K562 (cell line): ENCODE measurements around the gene BRD4. TPM values are rescaled to one million over a fixed set of nuclear protein-coding genes. Genes with fewer than 3 reads are reported as not detected.

Experiments
- ATAC-seq: fragments of 200-7000 bp; cut with Tn5 transposase; 3 replicates; pipeline ENCODE4 v1.9.1; 2020; ENCODE audit warnings: moderate library complexity
- BruUV-seq: library from RNA; stranded (reverse); fragments of 400-500 nt; replicated peaks from 2 replicates; lab custom pipeline; 2021; lab: Mats Ljungman, UMichigan
- CTCF ChIA-PET: fragments of 300-600 bp; formaldehyde crosslinking; extraction: SDS; loops from one replicate; lab custom pipeline; 2021; ENCODE audit warnings: low intra/inter-chr PET ratio; lab: Yijun Ruan, JAX
- POLR2A ChIA-PET: fragments of 300-600, 350-650 bp; sonication (Branson Sonifier 250); formaldehyde crosslinking; extraction: SDS; loops from one replicate; lab custom pipeline; 2021; ENCODE audit warnings: antibody characterized with exemption, inconsistent platforms; lab: Yijun Ruan, JAX
- DNase-seq, 4 experiments: peaks; one replicate each; pipeline versions ENCODE4 v3.0.0 to v3.0.0-alpha.2; 2011 to 2018; ENCODE audit warnings: low spot score in 3 of 4, mixed read lengths in 3 of 4; ENCODE audit errors: extremely low read depth in 1 of 4
- FAIRE-seq: peaks from 2 replicates; lab custom pipeline; 2011; peaks lifted over from hg19 to GRCh38; lab: Jason Lieb, UNC
- H2AFZ ChIP-seq: 2 replicates; pipeline ENCODE4 v1.6.0; 2011; ENCODE audit warnings: low read depth, low read length, control low read depth, inconsistent platforms
- H3K27ac ChIP-seq: fragments of 200-600 bp; 3 replicates; pipeline ENCODE4 v1.8.0; 2011; ENCODE audit warnings: low read depth, mild to moderate bottlenecking, control low read depth, inconsistent platforms, low read length, moderate library complexity, mixed read lengths; ENCODE audit errors: extremely low read depth
- H3K27me3 ChIP-seq, 2 experiments: fragments of 300-600 bp in 1 of 2; 2 replicates in 1 of 2; 3 replicates in 1 of 2; pipeline versions ENCODE4 v1.6.0 to v1.8.0; 2011; ENCODE audit warnings: inconsistent platforms in 2 of 2, low read length in 2 of 2, mild to moderate bottlenecking in 1 of 2, mixed read lengths in 1 of 2, moderate library complexity in 1 of 2; ENCODE audit not compliant: control insufficient read depth in 2 of 2, insufficient read depth in 2 of 2
- H3K36me3 ChIP-seq: fragments of 300-600 bp; 3 replicates; pipeline ENCODE4 v1.8.0; 2011; ENCODE audit warnings: mild to moderate bottlenecking, low read length, inconsistent platforms; ENCODE audit not compliant: control insufficient read depth, insufficient read depth
- H3K4me1 ChIP-seq, 2 experiments: fragments of 200-600 bp in 1 of 2; replicated peaks in 1 of 2; 2 replicates in 1 of 2; 3 replicates in 1 of 2; pipeline versions ENCODE4 v1.5.1 to v1.8.0; 2011; ENCODE audit warnings: inconsistent platforms in 2 of 2, low read length in 2 of 2, mild to moderate bottlenecking in 1 of 2, mixed read lengths in 1 of 2, moderate library complexity in 1 of 2; ENCODE audit not compliant: control insufficient read depth in 2 of 2, insufficient read depth in 2 of 2
- H3K4me2 ChIP-seq: 2 replicates; pipeline ENCODE4 v1.6.1; 2011; ENCODE audit warnings: low read length, control low read depth, inconsistent platforms, mixed read lengths; ENCODE audit not compliant: insufficient read depth
- H3K4me3 ChIP-seq: fragments of 200-600 bp; sonication (generic), shearing (Covaris generic); 2 replicates; pipeline ENCODE4 v1.5.1; 2016; ENCODE audit warnings: control low read depth, inconsistent platforms
- H3K79me2 ChIP-seq: fragments of 200-600 bp; 3 replicates; pipeline ENCODE4 v1.8.0; 2011; ENCODE audit warnings: low read length, inconsistent platforms; ENCODE audit not compliant: control insufficient read depth, insufficient read depth
- H3K9ac ChIP-seq, 2 experiments: 2 replicates each; pipeline versions ENCODE4 v1.6.0 to v1.6.1; 2011; ENCODE audit warnings: low read depth in 2 of 2, low read length in 2 of 2, control low read depth in 1 of 2, inconsistent platforms in 1 of 2, mild to moderate bottlenecking in 1 of 2, mixed read lengths in 1 of 2; ENCODE audit not compliant: insufficient read depth in 1 of 2
- H3K9me1 ChIP-seq: one replicate; pipeline ENCODE4 v1.6.0; 2011; ENCODE audit warnings: inconsistent platforms, mild to moderate bottlenecking, low read length, moderate library complexity; ENCODE audit not compliant: control insufficient read depth, insufficient read depth
- H3K9me3 ChIP-seq: replicated peaks from 2 replicates; pipeline ENCODE4 v1.5.1; 2011; ENCODE audit warnings: low read depth, low read length, inconsistent platforms; ENCODE audit not compliant: control insufficient read depth, insufficient read depth
- H4K20me1 ChIP-seq: replicated peaks from 2 replicates; pipeline ENCODE4 v1.6.1; 2011; ENCODE audit warnings: low read length, inconsistent platforms, mixed read lengths; ENCODE audit not compliant: control insufficient read depth, insufficient read depth
- CHAMP1 ChIP-seq: fragments of 450-650 bp; IDR thresholded peaks from 2 replicates; pipeline ENCODE4 v1.6.1; 2016; ENCODE audit warnings: mild to moderate bottlenecking
- FOXA1 ChIP-seq: fragments of 450-650 bp; IDR thresholded peaks from 2 replicates; pipeline ENCODE4 v1.6.1; 2016; ENCODE audit warnings: mild to moderate bottlenecking, borderline replicate concordance
- RBM34 ChIP-seq: fragments of 200-400 bp; formaldehyde crosslinking; IDR thresholded peaks from 2 replicates; pipeline ENCODE4 v1.6.1; 2018; ENCODE audit warnings: low read length, borderline replicate concordance; ENCODE audit not compliant: insufficient read depth
- TSC22D4 ChIP-seq: fragments of 450-650 bp; IDR thresholded peaks from 2 replicates; pipeline ENCODE4 v1.6.1; 2016; ENCODE audit warnings: missing genetic modification characterization, missing biosample characterization, control low read depth
- WGBS: fragments of 100-300 bp; shearing (Covaris generic); methylation state at CpG from one replicate; pipeline ENCODE4 v1.1.6; 2016; ENCODE audit warnings: low coverage, mixed read lengths; ENCODE audit not compliant: insufficient coverage; ENCODE audit errors: missing lambda C conversion rate; 5-methylcytosine and 5-hydroxymethylcytosine counted together
- in situ Hi-C: fragments of 300-500 bp; cut with MboI; formaldehyde crosslinking; loops from 4 replicates; pipeline ENCODE4 v1.15.0; 2018; ENCODE audit warnings: inconsistent platforms, mixed read lengths
- intact Hi-C: fragments of 100-400 bp; cut with micrococcal nuclease; formaldehyde crosslinking; loops from 2 replicates; pipeline ENCODE4 v1.14.2; 2022
- polyA plus RNA-seq, 8 experiments: library from polyadenylated mRNA; depleted of rRNA in 4 of 8; stranded (reverse) in 5 of 8; unstranded in 3 of 8; fragments of >200 nt; fragmentation: Nextera tagmentation in 2 of 8; fragmentation: Illumina TruSeq in 1 of 8; extraction: Ambion mirVana in 2 of 8; extraction: Trizol in 1 of 8; gene quantifications; 2 replicates each; pipeline versions ENCODE4 v1.2.1 to v1.2.3, GENCODE V29; 2011 to 2014; ENCODE audit warnings: inconsistent platforms in 1 of 8, missing spikeins in 1 of 8
- total RNA-seq, 7 experiments: library from RNA; depleted of rRNA in 6 of 7; stranded (reverse); fragments of >200 nt in 6 of 7; fragmentation: Illumina TruSeq in 2 of 7; extraction: Trizol in 2 of 7; gene quantifications; 2 replicates each; pipeline versions ENCODE4 v1.2.1 to v1.2.3, GENCODE V29; 2011 to 2021; ENCODE audit warnings: low replicate concordance in 1 of 7

BRD4 gene
- total and polyA plus RNA-seq, 9 of the 15 experiments (the other 6 are each of a cell fraction or from before 2014, with no cell fraction given), result 1.8 to 105 (median 15.6) TPM

GRCh38 chr19:15262011-15262410 lies 70.3 kb downstream of the BRD4 start:
- TF ChIP-seq RBM34, result no peak
- TF ChIP-seq CHAMP1, result no peak
- TF ChIP-seq FOXA1, result no peak
- TF ChIP-seq TSC22D4, result no peak
- Histone ChIP-seq H3K27me3 (no peaks in the 10 kb centered on the region), H3K9ac (peak overlapping the region in 1 of 2 experiments; percentile 66; a peak in 2 of 4 replicates), H4K20me1 (peaks cover 32% of the 10 kb centered on the region), H3K27ac (no peak overlapping the region), H3K79me2 (0 out of 3 replicates have a peak, but pooled peaks cover 11% of the 10 kb centered on the region), H3K4me1 (peaks cover 0 to 6% of the 10 kb centered on the region in 2 experiments; a peak in 1 of 5 replicates), H3K4me2 (no peak overlapping the region), H2AFZ (no peak overlapping the region), H3K9me3 (no peaks in the 10 kb centered on the region), H3K36me3 (peaks cover 100% of the 10 kb centered on the region), H3K4me3 (no peak overlapping the region), H3K9me1 (no peaks in the 10 kb centered on the region)
- in situ Hi-C loops (no loop called here), intact Hi-C loops (loop anchor here (5.0 kb wide), 2 partner anchors 85 to 295 kb away; no protein-coding TSS in a partner anchor)
- ChIA-PET POLR2A (no interaction called here), CTCF (interaction anchor here (0.6 kb wide), 1 partner anchor 84 kb away, joined by 4 read pairs; no protein-coding TSS in a partner anchor)
- 96% methylated on average over 3 of the region's 4 CpGs for WGBS
- FAIRE-seq (no peak), DNase-seq (no peak), ATAC-seq (no peak)
- TSS peak; percentile 29 for BruUV-seq
